ENCODE results near the gene ZFP57.

DNA sequence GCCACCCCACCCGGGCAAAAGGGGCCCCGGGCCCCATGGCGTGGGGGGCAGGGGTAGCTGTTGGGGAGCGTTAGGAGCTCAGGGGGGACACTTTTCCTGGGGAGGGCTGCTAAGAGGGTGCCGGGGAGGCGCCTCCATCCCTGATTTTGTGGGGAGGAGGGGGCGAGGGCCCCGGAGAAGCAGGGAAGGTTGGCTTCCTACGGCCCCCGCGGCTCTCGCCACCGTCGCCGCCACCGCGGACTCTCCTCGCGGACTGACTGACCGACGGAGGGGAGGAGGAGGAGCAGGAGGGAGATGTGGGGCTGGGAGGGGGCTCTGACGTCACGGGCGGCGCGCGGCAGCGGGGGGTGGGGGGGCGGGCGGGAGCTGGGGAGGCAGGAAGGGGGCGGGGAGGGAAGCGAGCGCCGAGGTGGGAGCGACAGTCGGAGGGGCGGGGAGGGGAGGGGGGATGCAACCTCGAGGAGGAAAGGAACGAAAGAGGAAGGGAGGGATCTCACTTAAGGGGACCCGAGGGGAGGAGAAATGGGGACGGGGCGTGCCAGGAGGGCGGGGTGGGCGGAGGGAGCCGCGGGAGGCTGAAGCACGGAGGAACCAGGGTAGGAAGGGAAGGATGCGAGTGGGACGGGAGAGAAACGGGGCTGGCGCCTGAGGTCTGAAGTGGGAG is 53.1 kb downstream of the ZFP57 start:
- TF ChIP-seq POLR2AphosphoS5 (IDR thresholded peaks at IDR 0.05; ENCODE audit: low read depth) (peak; percentile 97), CTCF (conservative IDR thresholded peaks at IDR 0.05; ENCODE audit: low read depth in 2 of 2) (no peak), EZH2phosphoT487 (IDR thresholded peaks at IDR 0.05; ENCODE audit: unreplicated experiment) (no peak), JUNB (IDR thresholded peaks at IDR 0.05; ENCODE audit: unreplicated experiment) (no peak), EZH2 (IDR thresholded peaks at IDR 0.05; ENCODE audit: low read depth, unreplicated experiment) (no peak), ETS1 (IDR thresholded peaks at IDR 0.05) (no peak), CREB1 (CRISPR knock-in tag; IDR thresholded peaks at IDR 0.05; ENCODE audit: low read depth) (peak; percentile 86), NANOG (IDR thresholded peaks at IDR 0.05; ENCODE audit: borderline replicate concordance) (no peak), STAT1 (IDR thresholded peaks at IDR 0.05; ENCODE audit: unreplicated experiment) (no peak), ZNF331 (CRISPR knock-in tag; IDR thresholded peaks at IDR 0.05; ENCODE audit: low read depth) (no peak)
- TF ChIP-seq, protein P1, sequence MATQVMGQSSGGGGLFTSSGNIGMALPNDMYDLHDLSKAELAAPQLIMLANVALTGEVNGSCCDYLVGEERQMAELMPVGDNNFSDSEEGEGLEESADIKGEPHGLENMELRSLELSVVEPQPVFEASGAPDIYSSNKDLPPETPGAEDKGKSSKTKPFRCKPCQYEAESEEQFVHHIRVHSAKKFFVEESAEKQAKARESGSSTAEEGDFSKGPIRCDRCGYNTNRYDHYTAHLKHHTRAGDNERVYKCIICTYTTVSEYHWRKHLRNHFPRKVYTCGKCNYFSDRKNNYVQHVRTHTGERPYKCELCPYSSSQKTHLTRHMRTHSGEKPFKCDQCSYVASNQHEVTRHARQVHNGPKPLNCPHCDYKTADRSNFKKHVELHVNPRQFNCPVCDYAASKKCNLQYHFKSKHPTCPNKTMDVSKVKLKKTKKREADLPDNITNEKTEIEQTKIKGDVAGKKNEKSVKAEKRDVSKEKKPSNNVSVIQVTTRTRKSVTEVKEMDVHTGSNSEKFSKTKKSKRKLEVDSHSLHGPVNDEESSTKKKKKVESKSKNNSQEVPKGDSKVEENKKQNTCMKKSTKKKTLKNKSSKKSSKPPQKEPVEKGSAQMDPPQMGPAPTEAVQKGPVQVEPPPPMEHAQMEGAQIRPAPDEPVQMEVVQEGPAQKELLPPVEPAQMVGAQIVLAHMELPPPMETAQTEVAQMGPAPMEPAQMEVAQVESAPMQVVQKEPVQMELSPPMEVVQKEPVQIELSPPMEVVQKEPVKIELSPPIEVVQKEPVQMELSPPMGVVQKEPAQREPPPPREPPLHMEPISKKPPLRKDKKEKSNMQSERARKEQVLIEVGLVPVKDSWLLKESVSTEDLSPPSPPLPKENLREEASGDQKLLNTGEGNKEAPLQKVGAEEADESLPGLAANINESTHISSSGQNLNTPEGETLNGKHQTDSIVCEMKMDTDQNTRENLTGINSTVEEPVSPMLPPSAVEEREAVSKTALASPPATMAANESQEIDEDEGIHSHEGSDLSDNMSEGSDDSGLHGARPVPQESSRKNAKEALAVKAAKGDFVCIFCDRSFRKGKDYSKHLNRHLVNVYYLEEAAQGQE (IDR thresholded peaks at IDR 0.05; ENCODE audit: unreplicated experiment) = no peak

All from GM23338 (cell line).